ENCODE data around the gene HDAC5. TPM values are rescaled to one million over a fixed set of nuclear protein-coding genes. Genes with fewer than 3 reads are reported as not detected.
"Not testable (repeated sequence)": the region's sequence is repeated elsewhere in the genome, so short reads cannot be mapped to it uniquely, and the experiment has no call there.

Gene HDAC5
- total RNA-seq, 1 experiment from 2014 or later, result 72.5 TPM

- DNase-seq, result no peak
- no peak overlapping the region for H3K4me3 ChIP-seq (ENCODE audit: insufficient read depth, low read depth, low read length)
- H3K36me3 ChIP-seq (replicated peaks; ENCODE audit: control insufficient read depth, insufficient read depth, low read length), result peaks cover 11% of the 10 kb centered on the region
- H3K27me3 ChIP-seq (ENCODE audit: control insufficient read depth, insufficient read depth, low read length), result no peaks in the 10 kb centered on the region
These were observed 59.5 kb downstream of the HDAC5 start for GRCh38 chr17:44063704-44064639.

DNA sequence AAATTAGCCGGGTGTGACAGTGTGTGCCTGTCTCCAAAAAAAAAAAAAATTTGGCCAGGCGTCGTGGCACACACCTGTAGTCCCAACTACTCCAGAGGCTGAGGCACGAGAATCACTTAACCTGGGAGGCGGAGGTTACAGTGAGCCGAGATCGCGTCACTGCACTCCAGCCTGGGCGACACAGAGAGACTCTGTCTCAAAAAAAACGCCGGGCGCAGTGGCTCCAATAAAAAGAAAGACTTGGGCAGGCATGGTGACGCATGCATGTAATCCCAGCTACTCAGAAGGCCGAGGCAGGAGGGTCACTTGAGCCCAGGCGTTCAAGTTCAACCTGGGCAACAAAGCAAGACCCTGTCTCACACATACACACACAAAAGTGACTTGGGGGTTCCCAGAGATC is 60.6 kb downstream of the HDAC5 start:
- Histone ChIP-seq H3K4me3 (ENCODE audit: insufficient read depth, low read depth, low read length) (no peak overlapping the region), H3K36me3 (replicated peaks; ENCODE audit: control insufficient read depth, insufficient read depth, low read length) (peaks cover 14% of the 10 kb centered on the region), H3K27me3 (ENCODE audit: control insufficient read depth, insufficient read depth, low read length) (no peaks in the 10 kb centered on the region)
- no peak for DNase-seq

GRCh38 chr17:44061446-44061845 is 62.0 kb downstream of the HDAC5 start:
- H3K27me3 ChIP-seq (ENCODE audit: control insufficient read depth, insufficient read depth, low read length), result no peaks in the 10 kb centered on the region
- peaks cover 14% of the 10 kb centered on the region for H3K36me3 ChIP-seq (replicated peaks; ENCODE audit: control insufficient read depth, insufficient read depth, low read length)
- DNase-seq, result no peak
- no peak overlapping the region for H3K4me3 ChIP-seq (ENCODE audit: insufficient read depth, low read depth, low read length)

DNA sequence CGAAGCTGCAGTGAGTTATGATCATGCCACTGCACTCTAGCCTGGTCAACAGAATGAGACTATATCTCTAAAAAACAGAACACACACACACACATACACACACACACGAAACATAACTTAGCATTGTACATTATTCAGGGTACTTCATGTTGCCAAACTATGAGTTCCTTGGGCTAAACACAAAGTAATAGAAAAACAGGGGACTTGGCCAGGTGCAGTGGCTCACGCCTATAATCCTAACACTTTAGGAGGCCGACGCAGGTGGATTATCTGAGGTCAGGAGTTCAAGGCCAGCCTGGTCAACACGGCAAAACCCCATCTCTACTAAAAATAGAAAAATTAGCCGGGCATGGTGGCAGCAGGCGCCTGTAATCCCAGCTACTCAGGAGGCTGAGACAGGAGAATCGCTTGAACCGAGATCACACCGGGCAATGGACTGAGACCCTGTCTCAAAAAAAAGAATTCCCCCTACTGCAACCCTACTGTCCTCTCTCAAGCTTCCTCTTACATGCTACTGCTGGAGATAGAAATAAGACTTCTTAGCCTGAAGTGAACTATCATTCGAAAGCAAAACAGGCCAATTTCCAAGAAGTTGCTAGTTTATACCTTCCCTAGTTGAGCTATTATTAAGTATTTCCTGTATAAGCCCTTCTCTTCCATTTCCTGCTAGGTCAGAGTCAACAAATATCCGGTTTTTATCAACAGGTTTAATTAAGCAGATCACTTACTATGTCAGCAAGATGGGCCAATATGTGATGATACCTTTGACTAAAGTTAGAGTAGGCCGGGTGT is 64.1 kb downstream of the HDAC5 start:
- Histone ChIP-seq H3K36me3 (replicated peaks; ENCODE audit: control insufficient read depth, insufficient read depth, low read length) (peaks cover 16% of the 10 kb centered on the region), H3K4me3 (ENCODE audit: insufficient read depth, low read depth, low read length) (no peak overlapping the region), H3K27me3 (ENCODE audit: control insufficient read depth, insufficient read depth, low read length) (no peaks in the 10 kb centered on the region)
- no peak for DNase-seq

GRCh38 chr17:44053125-44053872 is 70.1 kb downstream of the HDAC5 start:
- no peak for DNase-seq
- peaks cover 24% of the 10 kb centered on the region for H3K36me3 ChIP-seq (replicated peaks; ENCODE audit: control insufficient read depth, insufficient read depth, low read length)
- H3K4me3 ChIP-seq (ENCODE audit: insufficient read depth, low read depth, low read length), result no peak overlapping the region
- H3K27me3 ChIP-seq (ENCODE audit: control insufficient read depth, insufficient read depth, low read length), result no peaks in the 10 kb centered on the region

GRCh38 chr17:44049294-44050060 is 74.0 kb downstream of the HDAC5 start:
- H3K27me3 ChIP-seq (ENCODE audit: control insufficient read depth, insufficient read depth, low read length), result no peaks in the 10 kb centered on the region
- no peak overlapping the region for H3K4me3 ChIP-seq (ENCODE audit: insufficient read depth, low read depth, low read length)
- DNase-seq, result no peak
- peaks cover 24% of the 10 kb centered on the region for H3K36me3 ChIP-seq (replicated peaks; ENCODE audit: control insufficient read depth, insufficient read depth, low read length)

DNA sequence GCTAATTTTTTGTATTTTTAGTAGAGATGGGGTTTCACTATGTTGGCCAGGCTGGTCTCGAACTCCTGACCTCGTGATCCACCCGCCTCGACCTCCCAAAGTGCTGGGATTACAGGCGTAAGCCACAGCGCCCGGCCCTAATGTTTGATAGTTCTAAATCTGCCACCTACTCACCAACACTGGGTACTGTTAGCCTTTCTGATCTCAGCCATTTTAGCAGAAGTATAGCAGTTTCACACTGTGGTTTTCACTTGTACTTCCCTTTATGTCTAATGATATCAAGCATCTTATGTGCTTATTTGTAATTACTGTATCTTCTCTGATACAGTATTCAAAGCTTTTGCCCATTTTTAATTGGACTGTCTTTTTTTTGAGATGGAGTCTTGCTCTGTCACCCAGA is 76.5 kb downstream of the HDAC5 start:
- H3K36me3 ChIP-seq (replicated peaks; ENCODE audit: control insufficient read depth, insufficient read depth, low read length), result peaks cover 14% of the 10 kb centered on the region
- not testable (repeated sequence) for DNase-seq

DNA sequence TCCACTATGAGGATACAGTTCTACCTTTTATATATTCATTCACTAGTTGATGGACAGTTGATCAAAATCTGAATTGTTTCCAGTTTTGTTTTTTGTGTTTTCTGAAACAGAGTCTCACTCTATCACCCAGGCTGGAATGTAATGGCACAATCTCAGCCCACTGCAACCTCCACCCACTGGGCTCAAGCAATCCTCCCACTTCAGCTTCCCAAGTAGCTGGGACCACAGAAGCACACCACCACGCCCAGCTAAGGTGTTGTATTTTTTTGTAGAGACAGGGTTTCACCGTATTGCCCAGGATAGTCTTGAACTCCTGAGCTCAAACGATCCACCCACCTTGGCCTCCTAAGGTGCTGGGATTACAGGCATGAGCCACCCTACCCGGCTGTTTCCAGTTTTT is 78.0 kb downstream of the HDAC5 start:
- no peaks in the 10 kb centered on the region for H3K27me3 ChIP-seq (ENCODE audit: control insufficient read depth, insufficient read depth, low read length)

More for the DNA sequence above, 76.5 kb downstream of the HDAC5 start:
- H3K27me3 ChIP-seq (ENCODE audit: control insufficient read depth, insufficient read depth, low read length); H3K4me3 ChIP-seq (ENCODE audit: insufficient read depth, low read depth, low read length): not testable (repeated sequence)

DNA sequence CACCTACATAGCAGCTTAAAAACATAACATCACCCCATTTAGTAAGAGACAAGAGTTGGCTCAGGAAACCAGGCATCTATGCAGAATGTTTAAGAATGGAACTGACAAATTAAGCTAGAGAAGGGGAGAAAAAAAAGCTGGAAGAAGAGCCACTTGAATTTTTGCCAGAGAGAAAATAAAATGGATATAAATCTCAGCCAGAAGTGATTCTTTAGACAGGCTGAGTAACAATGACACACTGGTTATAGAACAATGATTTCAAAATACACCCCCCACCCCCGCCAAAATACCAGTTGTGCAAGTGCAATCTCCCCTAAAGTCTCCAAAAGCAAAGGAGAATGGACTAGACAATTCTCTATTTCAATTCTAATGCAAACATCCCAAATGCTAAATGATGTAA is 79.4 kb downstream of the HDAC5 start:
- no peak overlapping the region for H3K4me3 ChIP-seq (ENCODE audit: insufficient read depth, low read depth, low read length)
- DNase-seq, result no peak
- H3K36me3 ChIP-seq (replicated peaks; ENCODE audit: control insufficient read depth, insufficient read depth, low read length), result peaks cover 5% of the 10 kb centered on the region
- no peaks in the 10 kb centered on the region for H3K27me3 ChIP-seq (ENCODE audit: control insufficient read depth, insufficient read depth, low read length)

More for the DNA sequence above, 78.0 kb downstream of the HDAC5 start:
- peaks cover 10% of the 10 kb centered on the region for H3K36me3 ChIP-seq (replicated peaks; ENCODE audit: control insufficient read depth, insufficient read depth, low read length)
- DNase-seq, result no peak
- no peak overlapping the region for H3K4me3 ChIP-seq (ENCODE audit: insufficient read depth, low read depth, low read length)

DNA sequence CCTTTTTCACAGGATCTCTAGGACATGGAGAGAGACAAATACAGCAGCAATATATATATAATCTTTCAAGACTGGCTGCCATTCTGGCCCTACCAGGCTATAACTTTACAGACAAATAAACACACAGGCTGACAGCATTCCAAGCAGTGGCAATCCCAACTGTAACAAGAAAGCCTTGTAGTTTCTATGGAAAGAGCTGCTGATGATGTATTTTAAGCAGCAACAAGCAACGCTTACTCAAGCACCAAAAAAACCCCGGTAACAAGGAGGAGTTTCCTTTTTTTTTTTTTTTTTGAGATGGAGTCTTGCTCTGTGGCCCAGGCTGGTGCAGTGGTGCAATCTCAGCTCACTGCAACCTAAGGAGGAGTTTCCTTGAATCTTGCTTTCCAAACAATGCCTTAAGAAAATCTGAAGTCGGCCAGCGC is 80.2 kb downstream of the HDAC5 start:
- Histone ChIP-seq H3K27me3 (ENCODE audit: control insufficient read depth, insufficient read depth, low read length) (no peaks in the 10 kb centered on the region), H3K36me3 (replicated peaks; ENCODE audit: control insufficient read depth, insufficient read depth, low read length) (peaks cover 6% of the 10 kb centered on the region), H3K4me3 (ENCODE audit: insufficient read depth, low read depth, low read length) (no peak overlapping the region)
- DNase-seq, result no peak

DNA sequence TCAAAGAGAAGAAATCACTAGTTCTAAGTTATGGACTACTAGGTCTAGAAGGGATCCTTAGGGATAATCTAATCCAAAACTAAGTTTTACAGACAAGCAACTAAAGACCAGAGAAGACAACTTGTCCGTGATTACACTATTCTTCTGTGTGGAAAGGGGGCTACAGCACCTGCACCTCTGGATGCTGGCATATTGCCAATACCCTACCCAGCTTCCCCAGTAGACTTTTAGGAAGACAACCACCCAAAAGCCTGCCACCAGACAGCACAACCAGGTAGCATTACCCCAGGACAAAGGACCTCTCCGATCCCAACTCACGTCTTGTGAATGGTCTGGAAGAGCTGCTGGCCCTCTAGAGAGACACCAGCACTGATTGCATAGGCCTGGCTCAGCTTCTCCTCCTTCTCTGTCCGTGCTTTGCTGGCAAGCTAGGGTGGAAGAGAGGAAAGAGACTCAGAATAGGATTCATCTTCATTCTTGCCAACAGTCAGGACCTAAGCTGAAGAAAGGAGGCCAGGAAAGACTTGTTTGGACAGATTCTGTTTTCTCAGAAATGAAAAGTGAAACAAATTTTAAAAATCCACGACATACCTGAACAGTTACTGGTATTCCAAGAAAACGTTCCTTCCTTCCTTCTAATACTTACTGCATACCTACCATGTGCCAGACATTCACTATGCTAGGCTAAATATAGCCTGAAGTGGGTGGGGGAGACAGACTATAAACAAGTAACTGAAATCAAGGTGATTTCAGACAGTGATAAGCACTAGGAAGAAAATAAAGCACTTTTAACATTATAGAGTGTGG is 83.4 kb downstream of the HDAC5 start:
- Histone ChIP-seq H3K36me3 (replicated peaks; ENCODE audit: control insufficient read depth, insufficient read depth, low read length) (peaks cover 14% of the 10 kb centered on the region), H3K27me3 (ENCODE audit: control insufficient read depth, insufficient read depth, low read length) (no peaks in the 10 kb centered on the region)

DNA sequence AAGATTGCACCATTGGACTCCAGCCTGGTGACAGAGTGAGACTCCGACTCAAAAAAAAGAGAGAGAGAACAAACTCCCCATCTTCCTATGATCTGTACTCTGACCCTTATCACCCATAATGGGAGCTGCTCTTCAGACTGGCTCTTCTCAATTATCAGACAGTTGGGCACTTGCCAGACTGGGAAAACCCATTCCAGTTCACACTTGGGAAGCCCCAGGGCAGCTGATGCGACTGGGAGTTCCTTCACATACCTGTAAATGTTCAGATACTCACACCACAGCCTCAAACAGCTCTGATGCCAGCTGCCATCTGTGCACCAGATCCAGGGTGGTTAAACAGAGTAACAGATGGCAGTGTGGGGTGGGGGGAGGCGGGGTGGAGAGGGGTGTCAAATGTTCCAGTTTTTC is 84.8 kb downstream of the HDAC5 start:
- Histone ChIP-seq H3K4me3 (ENCODE audit: insufficient read depth, low read depth, low read length) (no peak overlapping the region), H3K27me3 (ENCODE audit: control insufficient read depth, insufficient read depth, low read length) (no peaks in the 10 kb centered on the region), H3K36me3 (replicated peaks; ENCODE audit: control insufficient read depth, insufficient read depth, low read length) (peaks cover 21% of the 10 kb centered on the region)
- no peak for DNase-seq

More for the DNA sequence above, 83.4 kb downstream of the HDAC5 start:
- H3K4me3 ChIP-seq (ENCODE audit: insufficient read depth, low read depth, low read length), result no peak overlapping the region
- no peak for DNase-seq

- no peaks in the 10 kb centered on the region for H3K27me3 ChIP-seq (ENCODE audit: control insufficient read depth, insufficient read depth, low read length)
- H3K36me3 ChIP-seq (replicated peaks; ENCODE audit: control insufficient read depth, insufficient read depth, low read length), result peaks cover 24% of the 10 kb centered on the region
- DNase-seq, result no peak
- no peak overlapping the region for H3K4me3 ChIP-seq (ENCODE audit: insufficient read depth, low read depth, low read length)
These were observed 86.0 kb downstream of the HDAC5 start for GRCh38 chr17:44037471-44037870.
